ENCODE results near the gene PARD3. TPM values are rescaled to one million over a fixed set of nuclear protein-coding genes. Genes with fewer than 3 reads are reported as not detected.

Gene PARD3
- polyA plus RNA-seq, 3 donors = 0.51 TPM; not detected in 2

- H3K4me1 Mint-ChIP-seq = no peaks in the 10 kb centered on the region
These were observed 524.5 kb downstream of the PARD3 start for GRCh38 chr10:34290412-34291081.

DNA sequence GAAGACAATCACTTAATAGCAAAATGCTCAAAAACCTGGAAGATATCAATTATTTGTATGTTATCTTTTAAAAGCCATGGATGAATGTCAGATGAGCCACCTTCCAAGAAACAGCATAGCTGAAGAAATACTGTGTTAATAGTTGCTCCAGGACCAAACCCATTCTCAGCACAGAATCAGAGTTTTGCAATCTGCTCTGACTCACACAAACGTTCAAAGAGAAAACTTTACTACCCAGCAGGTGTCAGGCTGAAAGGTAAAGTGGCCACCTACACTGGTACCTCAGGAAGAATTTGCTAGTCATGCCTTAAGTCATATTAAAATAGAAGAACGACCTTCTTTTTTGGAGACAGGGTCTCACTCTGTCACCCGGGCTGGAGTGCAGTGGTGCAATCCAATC is 526.5 kb downstream of the PARD3 start:
- H3K4me3 Mint-ChIP-seq = no peak overlapping the region
- H3K79me2 ChIP-seq (ENCODE audit: insufficient read depth, low read length) = no peaks in the 10 kb centered on the region
- WGBS (ENCODE audit: insufficient coverage) = 85% methylated on average over 2 of the region's 3 CpGs
- no peaks in the 10 kb centered on the region for H3K9me3 ChIP-seq (replicated peaks in 1 of 2; ENCODE audit: control insufficient read depth in 1 of 2, insufficient read depth in 1 of 2, low read length in 2 of 2)
- no peaks in the 10 kb centered on the region for H3K4me1 Mint-ChIP-seq
- H3K9me3 Mint-ChIP-seq = peaks cover 0 to 4% (median 0%) of the 10 kb centered on the region in 7 donors
- H3K4me3 ChIP-seq (replicated peaks in 1 of 3; ENCODE audit: low read depth in 2 of 3, low read length in 3 of 3) = no peak overlapping the region
- H3K27ac Mint-ChIP-seq = no peak overlapping the region
- DNase-seq = no peak
- no peak overlapping the region for H3K4me2 ChIP-seq (replicated peaks; ENCODE audit: extremely low read depth, low read length, poor library complexity, severe bottlenecking)
- H3K27ac ChIP-seq (ENCODE audit: low read depth in 1 of 2, low read length in 2 of 2) = no peak overlapping the region
- no peak overlapping the region for H3K9ac ChIP-seq (ENCODE audit: insufficient read depth, low read length, poor library complexity, severe bottlenecking)
- H3K36me3 ChIP-seq (replicated peaks in 1 of 2; ENCODE audit: control insufficient read depth in 1 of 2, insufficient read depth in 2 of 2, low read length in 2 of 2) = no peaks in the 10 kb centered on the region
- TF ChIP-seq, protein P1, sequence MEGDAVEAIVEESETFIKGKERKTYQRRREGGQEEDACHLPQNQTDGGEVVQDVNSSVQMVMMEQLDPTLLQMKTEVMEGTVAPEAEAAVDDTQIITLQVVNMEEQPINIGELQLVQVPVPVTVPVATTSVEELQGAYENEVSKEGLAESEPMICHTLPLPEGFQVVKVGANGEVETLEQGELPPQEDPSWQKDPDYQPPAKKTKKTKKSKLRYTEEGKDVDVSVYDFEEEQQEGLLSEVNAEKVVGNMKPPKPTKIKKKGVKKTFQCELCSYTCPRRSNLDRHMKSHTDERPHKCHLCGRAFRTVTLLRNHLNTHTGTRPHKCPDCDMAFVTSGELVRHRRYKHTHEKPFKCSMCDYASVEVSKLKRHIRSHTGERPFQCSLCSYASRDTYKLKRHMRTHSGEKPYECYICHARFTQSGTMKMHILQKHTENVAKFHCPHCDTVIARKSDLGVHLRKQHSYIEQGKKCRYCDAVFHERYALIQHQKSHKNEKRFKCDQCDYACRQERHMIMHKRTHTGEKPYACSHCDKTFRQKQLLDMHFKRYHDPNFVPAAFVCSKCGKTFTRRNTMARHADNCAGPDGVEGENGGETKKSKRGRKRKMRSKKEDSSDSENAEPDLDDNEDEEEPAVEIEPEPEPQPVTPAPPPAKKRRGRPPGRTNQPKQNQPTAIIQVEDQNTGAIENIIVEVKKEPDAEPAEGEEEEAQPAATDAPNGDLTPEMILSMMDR (IDR thresholded peaks at IDR 0.05) = no peak
- peaks cover 0 to 4% (median 3%) of the 10 kb centered on the region in 3 donors for H3K27me3 Mint-ChIP-seq (ENCODE audit: low read depth in 3 of 3)
- H3K4me1 ChIP-seq (ENCODE audit: control insufficient read depth in 1 of 2, insufficient read depth in 2 of 2, low read length in 2 of 2) = no peaks in the 10 kb centered on the region
- intact Hi-C loops (cut with micrococcal nuclease) = no loop called here
- no peaks in the 10 kb centered on the region for H3K36me3 Mint-ChIP-seq
- no peaks in the 10 kb centered on the region for H4K20me1 ChIP-seq (ENCODE audit: insufficient read depth, low read length)
- H2AFZ ChIP-seq (ENCODE audit: insufficient read depth, low read depth, low read length, poor library complexity, severe bottlenecking) = no peak overlapping the region
- no peaks in the 10 kb centered on the region for H3K27me3 ChIP-seq (ENCODE audit: control insufficient read depth in 2 of 2, insufficient read depth in 2 of 2, low read length in 2 of 2)

More at GRCh38 chr10:34290412-34291081, 524.5 kb downstream of the PARD3 start:
- Histone ChIP-seq H3K9me3 (replicated peaks in 1 of 2; ENCODE audit: control insufficient read depth in 1 of 2, insufficient read depth in 1 of 2, low read length in 2 of 2) (no peaks in the 10 kb centered on the region), H2AFZ (ENCODE audit: insufficient read depth, low read depth, low read length, poor library complexity, severe bottlenecking) (no peak overlapping the region), H3K4me3 (replicated peaks in 1 of 3; ENCODE audit: low read depth in 2 of 3, low read length in 3 of 3) (no peak overlapping the region), H3K79me2 (ENCODE audit: insufficient read depth, low read length) (no peaks in the 10 kb centered on the region), H3K4me1 (ENCODE audit: control insufficient read depth in 1 of 2, insufficient read depth in 2 of 2, low read length in 2 of 2) (no peaks in the 10 kb centered on the region), H3K36me3 (replicated peaks in 1 of 2; ENCODE audit: control insufficient read depth in 1 of 2, insufficient read depth in 2 of 2, low read length in 2 of 2) (no peaks in the 10 kb centered on the region), H3K4me2 (replicated peaks; ENCODE audit: extremely low read depth, low read length, poor library complexity, severe bottlenecking) (no peak overlapping the region), H3K9ac (ENCODE audit: insufficient read depth, low read length, poor library complexity, severe bottlenecking) (no peak overlapping the region), H4K20me1 (ENCODE audit: insufficient read depth, low read length) (no peaks in the 10 kb centered on the region), H3K27me3 (ENCODE audit: control insufficient read depth in 2 of 2, insufficient read depth in 2 of 2, low read length in 2 of 2) (no peaks in the 10 kb centered on the region), H3K27ac (ENCODE audit: low read depth in 1 of 2, low read length in 2 of 2) (no peak overlapping the region)
- Mint-ChIP-seq H3K36me3 (no peaks in the 10 kb centered on the region), H3K27me3 (ENCODE audit: low read depth in 3 of 3) (peaks cover 0 to 3% (median 2%) of the 10 kb centered on the region in 3 donors), H3K9me3 (peaks cover 0 to 4% (median 0%) of the 10 kb centered on the region in 7 donors), H3K4me3 (no peak overlapping the region), H3K27ac (no peak overlapping the region)
- intact Hi-C loops (cut with micrococcal nuclease) = no loop called here
- WGBS (ENCODE audit: insufficient coverage) = 100% methylated on average over 1 of the region's 2 CpGs
- DNase-seq = no peak
- TF ChIP-seq, protein P1 (IDR thresholded peaks at IDR 0.05) = no peak

All from CD14-positive monocyte (primary cell).